Parathyroid adenoma (tissue), 2 donors: ENCODE measurements around the gene MCIDAS.

Experiments
- H2AFZ ChIP-seq: fragments of 300-600 bp; sonication (generic); one replicate; pipeline ENCODE4 v1.7.0; 2017; ENCODE audit warnings: antibody characterized with exemption, mild to moderate bottlenecking
- H3K27ac ChIP-seq: fragments of 300-600 bp; sonication (generic); one replicate; pipeline ENCODE4 v1.7.0; 2017
- H3K27me3 ChIP-seq: fragments of 300-600 bp; sonication (generic); one replicate; pipeline ENCODE4 v1.7.0; 2017; ENCODE audit warnings: low read length; ENCODE audit not compliant: control insufficient read depth, insufficient read depth
- H3K36me3 ChIP-seq: fragments of 300-600 bp; sonication (generic); one replicate; pipeline ENCODE4 v1.7.0; 2017; ENCODE audit warnings: low read length; ENCODE audit not compliant: control insufficient read depth, insufficient read depth
- H3K4me1 ChIP-seq: fragments of 300-600 bp; sonication (generic); one replicate; pipeline ENCODE4 v1.7.0; 2017; ENCODE audit warnings: control low read depth
- H3K4me2 ChIP-seq: fragments of 300-600 bp; sonication (generic); one replicate; pipeline ENCODE4 v1.7.0; 2017; ENCODE audit warnings: low read length
- H3K4me3 ChIP-seq: fragments of 300-600 bp; sonication (generic); one replicate; pipeline ENCODE4 v1.7.0; 2017; ENCODE audit warnings: low read depth, low read length
- H3K79me2 ChIP-seq: fragments of 300-600 bp; sonication (generic); one replicate; pipeline ENCODE4 v1.7.0; 2017; ENCODE audit warnings: control low read depth
- H3K9ac ChIP-seq: fragments of 300-600 bp; sonication (generic); one replicate; pipeline ENCODE4 v1.7.0; 2017; ENCODE audit warnings: mild to moderate bottlenecking
- H3K9me3 ChIP-seq: fragments of 300-600 bp; sonication (generic); one replicate; pipeline ENCODE4 v1.7.0; 2017; ENCODE audit warnings: low read length; ENCODE audit not compliant: control insufficient read depth
- CTCF ChIP-seq: fragments of 300-600 bp; sonication (generic); IDR thresholded peaks from one replicate; pipeline ENCODE4 v1.7.0; 2017; ENCODE audit warnings: antibody characterized with exemption, mild to moderate bottlenecking
- donor health status: primary hyperparathyroidism.

The MCIDAS gene

GRCh38 chr5:55176176-55176818 lies 50.8 kb downstream of the MCIDAS start:
- peak overlapping the region; percentile 55 for H3K4me3 ChIP-seq
- no peak overlapping the region for H3K9ac ChIP-seq
- peak; percentile 33 for TF ChIP-seq CTCF

GRCh38 chr5:55175781-55176175 lies 51.3 kb downstream of the MCIDAS start:
- H3K4me1 ChIP-seq: peaks cover 3% of the 10 kb centered on the region
- H3K27ac ChIP-seq: no peak overlapping the region
- no peak for TF ChIP-seq CTCF
- H3K9ac ChIP-seq: no peak overlapping the region
- no peaks in the 10 kb centered on the region for H3K9me3 ChIP-seq
- no peaks in the 10 kb centered on the region for H3K27me3 ChIP-seq
- H2AFZ ChIP-seq: peak overlapping the region; percentile 69
- H3K36me3 ChIP-seq: no peaks in the 10 kb centered on the region
- peak overlapping the region; percentile 61 for H3K4me2 ChIP-seq
- peak overlapping the region; percentile 55 for H3K4me3 ChIP-seq
- H3K79me2 ChIP-seq: no peaks in the 10 kb centered on the region

More at GRCh38 chr5:55176176-55176818, 50.8 kb downstream of the MCIDAS start:
- Histone ChIP-seq H3K36me3 (no peaks in the 10 kb centered on the region), H3K4me2 (peak overlapping the region; percentile 61), H2AFZ (peak overlapping the region; percentile 69), H3K79me2 (no peaks in the 10 kb centered on the region), H3K27ac (peak overlapping the region; percentile 45), H3K27me3 (no peaks in the 10 kb centered on the region), H3K4me1 (peaks cover 3% of the 10 kb centered on the region), H3K9me3 (no peaks in the 10 kb centered on the region)

DNA sequence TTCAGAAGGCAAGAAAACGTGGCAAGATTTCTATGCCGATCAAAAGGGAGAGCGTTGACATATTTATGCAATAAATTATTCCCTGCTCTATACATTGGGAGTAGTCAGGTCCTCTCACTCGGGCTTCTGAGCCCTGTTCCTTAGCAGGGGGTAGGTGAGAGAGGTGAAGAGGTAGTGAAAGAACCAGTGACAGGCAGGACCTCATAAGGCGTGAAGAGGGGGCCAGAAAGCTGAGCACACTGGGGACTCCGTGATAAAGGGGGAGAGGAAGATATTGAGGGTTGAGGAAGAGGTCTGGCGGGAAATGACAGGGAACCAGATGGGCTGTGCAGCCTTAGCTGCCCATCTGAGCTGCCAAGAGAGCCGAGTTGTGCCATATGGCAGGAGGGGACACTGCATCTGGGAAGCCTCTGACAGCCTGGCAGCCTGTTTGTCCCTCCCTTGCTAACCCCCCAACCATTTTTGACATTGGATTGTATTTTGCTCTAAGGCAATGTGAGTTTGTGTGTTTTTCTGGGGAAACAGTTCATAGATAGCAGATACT lies 53.4 kb downstream of the MCIDAS start:
- no peak for TF ChIP-seq CTCF
- Histone ChIP-seq H3K9me3 (no peaks in the 10 kb centered on the region), H2AFZ (peak overlapping the region; percentile 59), H3K4me2 (peak overlapping the region; percentile 67), H3K27ac (no peak overlapping the region), H3K9ac (no peak overlapping the region), H3K4me1 (peaks cover 3% of the 10 kb centered on the region), H3K27me3 (no peaks in the 10 kb centered on the region), H3K79me2 (no peaks in the 10 kb centered on the region), H3K36me3 (no peaks in the 10 kb centered on the region), H3K4me3 (peak overlapping the region; percentile 45)

DNA sequence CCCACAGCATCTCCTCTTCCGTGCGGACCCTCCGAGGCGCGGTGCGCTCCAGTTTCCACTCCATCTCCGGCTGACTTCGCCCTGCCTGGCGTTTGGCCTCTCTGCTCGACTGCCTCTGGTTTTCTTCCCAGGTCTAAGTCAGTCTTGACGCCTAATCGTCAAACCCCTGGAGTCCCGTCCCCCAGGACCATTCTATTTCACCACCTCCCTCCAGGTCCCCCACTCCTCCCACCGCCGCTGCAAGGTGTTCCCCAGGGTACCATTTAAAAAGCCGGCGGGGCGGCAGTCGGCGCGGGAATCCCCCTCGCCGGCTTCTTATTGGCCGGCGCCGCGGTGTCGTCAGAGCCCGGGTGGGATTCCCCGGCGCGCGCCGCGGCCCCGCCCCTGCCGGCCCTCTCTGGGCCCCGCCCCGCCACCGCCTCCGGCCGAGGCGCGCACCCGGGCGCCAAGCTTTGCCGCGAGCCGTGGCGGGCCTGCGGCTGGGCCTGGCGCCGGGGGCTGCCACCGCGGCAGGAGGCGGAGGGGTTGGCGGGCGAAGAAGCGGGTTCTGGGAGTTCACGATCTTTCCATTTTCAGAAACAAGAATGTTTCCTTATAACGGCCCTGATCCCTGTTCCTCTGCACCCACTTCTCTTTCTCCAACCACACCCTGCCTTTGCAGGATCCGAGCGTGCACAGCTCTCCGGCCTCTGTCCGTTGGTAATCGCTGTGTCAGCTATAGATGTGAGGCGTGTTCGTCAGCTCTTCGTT lies 54.0 kb downstream of the MCIDAS start, which contains the start of gene CDC20B:
Gene CDC20B, minus strand, starts transcription at position 241 of the 750 bp plus-strand sequence. Its CDS starts 177 bp downstream, at position 64.
- Histone ChIP-seq H2AFZ (peak within 1 kb of the TSS; percentile 61), H3K36me3 (no peaks in the 10 kb centered on the region), H3K9ac (no peak within 1 kb of the TSS), H3K79me2 (no peaks in the 10 kb centered on the region), H3K27ac (no peak within 1 kb of the TSS), H3K4me3 (peak within 1 kb of the TSS; percentile 68), H3K4me1 (peaks cover 3% of the 10 kb centered on the region), H3K9me3 (no peaks in the 10 kb centered on the region), H3K4me2 (peak within 1 kb of the TSS; percentile 96), H3K27me3 (no peaks in the 10 kb centered on the region)
- no peak for TF ChIP-seq CTCF
